ENCODE data around the gene ORM2.
"Not testable (repeated sequence)": the region's sequence is repeated elsewhere in the genome, so short reads cannot be mapped to it uniquely, and the experiment has no call there.

The ORM2 gene

GRCh38 chr9:114332474-114333040 is 2.9 kb downstream of the ORM2 start:
- H3K27me3 Mint-ChIP-seq, H3K4me3 Mint-ChIP-seq, H3K9me3 Mint-ChIP-seq, H3K4me1 Mint-ChIP-seq, H3K36me3 Mint-ChIP-seq: not testable (repeated sequence)
- peak overlapping the region; percentile 76 for H3K27ac Mint-ChIP-seq

- H3K27ac Mint-ChIP-seq: not testable (repeated sequence)
These were observed 4.0 kb downstream of the ORM2 start for GRCh38 chr9:114333718-114334117.

GRCh38 chr9:114334490-114334889 is 4.8 kb downstream of the ORM2 start:
- peak overlapping the region; percentile 4 for H3K27ac Mint-ChIP-seq
- H3K9me3 Mint-ChIP-seq: no peaks in the 10 kb centered on the region
- no peaks in the 10 kb centered on the region for H3K27me3 Mint-ChIP-seq
- peaks cover 9% of the 10 kb centered on the region for H3K4me1 Mint-ChIP-seq
- no peak overlapping the region for H3K4me3 Mint-ChIP-seq
- H3K36me3 Mint-ChIP-seq: peaks cover 3% of the 10 kb centered on the region

More at GRCh38 chr9:114333718-114334117, 4.0 kb downstream of the ORM2 start:
- H3K36me3 Mint-ChIP-seq, H3K4me1 Mint-ChIP-seq, H3K4me3 Mint-ChIP-seq, H3K9me3 Mint-ChIP-seq, H3K27me3 Mint-ChIP-seq: not testable (repeated sequence)

- Mint-ChIP-seq H3K27ac (peak overlapping the region; percentile 46), H3K4me3 (no peak overlapping the region), H3K9me3 (no peaks in the 10 kb centered on the region), H3K4me1 (peaks cover 4% of the 10 kb centered on the region), H3K27me3 (no peaks in the 10 kb centered on the region), H3K36me3 (peaks cover 5% of the 10 kb centered on the region)
These were observed 6.1 kb downstream of the ORM2 start for GRCh38 chr9:114335745-114336144.

- Mint-ChIP-seq H3K36me3 (peaks cover 5% of the 10 kb centered on the region), H3K27ac (no peak overlapping the region), H3K4me1 (peaks cover 4% of the 10 kb centered on the region), H3K27me3 (no peaks in the 10 kb centered on the region), H3K4me3 (no peak overlapping the region), H3K9me3 (no peaks in the 10 kb centered on the region)
These were observed 6.5 kb downstream of the ORM2 start for GRCh38 chr9:114336157-114336556.

- H3K9me3 Mint-ChIP-seq: no peaks in the 10 kb centered on the region
- peaks cover 8% of the 10 kb centered on the region for H3K36me3 Mint-ChIP-seq
- no peak overlapping the region for H3K4me3 Mint-ChIP-seq
- H3K27ac Mint-ChIP-seq: peak overlapping the region; percentile 41
- peaks cover 7% of the 10 kb centered on the region for H3K4me1 Mint-ChIP-seq
- H3K27me3 Mint-ChIP-seq: no peaks in the 10 kb centered on the region
These were observed 7.2 kb downstream of the ORM2 start for GRCh38 chr9:114336699-114337395.

- no peak overlapping the region for H3K4me3 Mint-ChIP-seq
- H3K36me3 Mint-ChIP-seq: peaks cover 8% of the 10 kb centered on the region
- H3K27ac Mint-ChIP-seq: no peak overlapping the region
- no peaks in the 10 kb centered on the region for H3K27me3 Mint-ChIP-seq
- peaks cover 7% of the 10 kb centered on the region for H3K4me1 Mint-ChIP-seq
- H3K9me3 Mint-ChIP-seq: no peaks in the 10 kb centered on the region
These were observed 8.5 kb downstream of the ORM2 start for GRCh38 chr9:114338187-114338586.

GRCh38 chr9:114339130-114339908 is 9.7 kb downstream of the ORM2 start:
- peaks cover 7% of the 10 kb centered on the region for H3K4me1 Mint-ChIP-seq
- peaks cover 8% of the 10 kb centered on the region for H3K36me3 Mint-ChIP-seq
- no peak overlapping the region for H3K4me3 Mint-ChIP-seq
- no peaks in the 10 kb centered on the region for H3K9me3 Mint-ChIP-seq
- H3K27ac Mint-ChIP-seq: no peak overlapping the region
- no peaks in the 10 kb centered on the region for H3K27me3 Mint-ChIP-seq

GRCh38 chr9:114341152-114341830 is 11.6 kb downstream of the ORM2 start:
- Mint-ChIP-seq H3K4me3 (no peak overlapping the region), H3K27me3 (no peaks in the 10 kb centered on the region), H3K9me3 (no peaks in the 10 kb centered on the region), H3K27ac (peak overlapping the region; percentile 83), H3K36me3 (peaks cover 8% of the 10 kb centered on the region), H3K4me1 (peaks cover 4% of the 10 kb centered on the region)

- no peak overlapping the region for H3K4me3 Mint-ChIP-seq
- no peak overlapping the region for H3K27ac Mint-ChIP-seq
- no peaks in the 10 kb centered on the region for H3K27me3 Mint-ChIP-seq
- H3K4me1 Mint-ChIP-seq: peaks cover 8% of the 10 kb centered on the region
- H3K9me3 Mint-ChIP-seq: no peaks in the 10 kb centered on the region
- H3K36me3 Mint-ChIP-seq: peaks cover 10% of the 10 kb centered on the region
These were observed 12.3 kb downstream of the ORM2 start for GRCh38 chr9:114341991-114342390.

GRCh38 chr9:114342755-114343440 is 13.2 kb downstream of the ORM2 start:
- peak overlapping the region; percentile 86 for H3K27ac Mint-ChIP-seq
- H3K4me1 Mint-ChIP-seq: peaks cover 9% of the 10 kb centered on the region
- H3K36me3 Mint-ChIP-seq: peaks cover 10% of the 10 kb centered on the region
- H3K4me3 Mint-ChIP-seq: no peak overlapping the region
- H3K9me3 Mint-ChIP-seq: no peaks in the 10 kb centered on the region
- no peaks in the 10 kb centered on the region for H3K27me3 Mint-ChIP-seq

GRCh38 chr9:114343471-114344187 is 14.0 kb downstream of the ORM2 start:
- Mint-ChIP-seq H3K36me3 (peaks cover 15% of the 10 kb centered on the region), H3K9me3 (no peaks in the 10 kb centered on the region), H3K4me3 (no peak overlapping the region), H3K4me1 (peaks cover 16% of the 10 kb centered on the region), H3K27me3 (no peaks in the 10 kb centered on the region), H3K27ac (peak overlapping the region; percentile 86)

- no peaks in the 10 kb centered on the region for H3K9me3 Mint-ChIP-seq
- peaks cover 21% of the 10 kb centered on the region for H3K4me1 Mint-ChIP-seq
- peak overlapping the region; percentile 32 for H3K27ac Mint-ChIP-seq
- H3K27me3 Mint-ChIP-seq: no peaks in the 10 kb centered on the region
- peaks cover 16% of the 10 kb centered on the region for H3K36me3 Mint-ChIP-seq
- no peak overlapping the region for H3K4me3 Mint-ChIP-seq
These were observed 14.5 kb downstream of the ORM2 start for GRCh38 chr9:114344188-114344566.

- Mint-ChIP-seq H3K4me1 (peaks cover 27% of the 10 kb centered on the region), H3K27me3 (no peaks in the 10 kb centered on the region)
These were observed 15.0 kb downstream of the ORM2 start for GRCh38 chr9:114344692-114345091.

More at GRCh38 chr9:114344692-114345091, 15.0 kb downstream of the ORM2 start:
- Mint-ChIP-seq H3K36me3 (peaks cover 21% of the 10 kb centered on the region), H3K9me3 (no peaks in the 10 kb centered on the region), H3K27ac (peak overlapping the region; percentile 73), H3K4me3 (no peak overlapping the region)

Data from activated naive CD4-positive, alpha-beta T cell treated with anti-CD3 and anti-CD28 coated beads, Interleukin-2, amount 50 U/mL, for 24 hours (primary cell).